ENCODE data around the gene GNA15. TPM values are rescaled to one million over a fixed set of nuclear protein-coding genes. Genes with fewer than 3 reads are reported as not detected.

The GNA15 gene
- total RNA-seq, 6 donors from 2014 or later, result 19.0 to 31.4 (median 28.4) TPM

DNA sequence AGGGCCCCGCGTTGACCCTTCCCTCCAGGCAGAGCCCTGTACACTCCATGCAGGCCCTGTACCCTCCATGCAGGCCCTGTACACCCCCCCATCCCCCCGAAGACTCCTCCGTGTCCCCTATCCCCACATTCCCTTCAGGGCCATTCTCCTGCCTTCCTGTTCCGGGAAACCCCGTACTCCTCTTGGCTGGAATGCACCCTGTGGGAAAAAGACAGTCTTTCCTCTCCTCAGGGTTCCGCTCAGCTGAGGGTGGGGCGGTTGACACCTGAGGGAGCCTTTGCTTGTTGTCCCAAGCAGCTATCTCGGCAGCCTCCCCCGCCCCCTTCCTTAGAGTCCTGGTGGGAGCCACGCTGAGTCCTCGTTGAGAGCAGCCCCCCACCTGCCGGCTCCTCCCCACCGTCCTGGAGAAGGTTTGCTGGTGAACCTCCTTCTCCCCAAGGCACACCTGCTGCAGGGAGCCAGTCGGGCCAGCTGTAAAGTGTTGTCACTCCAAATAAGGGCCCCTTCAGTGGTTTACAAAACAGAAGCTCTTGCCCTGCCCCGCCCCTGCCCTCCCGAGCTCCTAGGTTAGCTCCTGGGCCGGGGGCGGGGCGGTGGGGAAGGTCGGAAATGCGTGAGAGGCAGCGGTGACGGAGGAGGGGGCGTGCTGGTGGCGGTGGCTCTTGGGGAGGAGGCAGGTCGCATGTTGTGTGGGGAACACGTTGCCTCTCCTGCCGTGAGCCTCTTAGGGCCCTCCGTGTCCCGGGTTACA is 40.2 kb upstream of the GNA15 start:
- Histone ChIP-seq H3K36me3 (no peaks in the 10 kb centered on the region), H3K27me3 (peaks cover 0 to 3% (median 1%) of the 10 kb centered on the region in 4 donors), H3K9me3 (no peaks in the 10 kb centered on the region), H3K4me3 (peak overlapping the region; percentile 92 to 96 (median 94)), H3K4me1 (peaks cover 46 to 65% (median 58%) of the 10 kb centered on the region in 4 donors), H3K27ac (peak overlapping the region; percentile 77 to 91 (median 86))
- 8% methylated on average over 24 to 31 of the region's 31 CpGs for WGBS, 2 donors
- DNase-seq, result peak; percentile 63 to 79
- TF ChIP-seq EP300 (IDR thresholded peaks at IDR 0.05) (no peak), POLR2AphosphoS5 (IDR thresholded peaks at IDR 0.05) (peak in 1 of 2 donors; percentile 28), POLR2A (IDR thresholded peaks at IDR 0.05) (peak in 1 of 4 donors; percentile 21)
- ATAC-seq (ENCODE audit: low FRiP score in 2 of 2), result no peak

DNA sequence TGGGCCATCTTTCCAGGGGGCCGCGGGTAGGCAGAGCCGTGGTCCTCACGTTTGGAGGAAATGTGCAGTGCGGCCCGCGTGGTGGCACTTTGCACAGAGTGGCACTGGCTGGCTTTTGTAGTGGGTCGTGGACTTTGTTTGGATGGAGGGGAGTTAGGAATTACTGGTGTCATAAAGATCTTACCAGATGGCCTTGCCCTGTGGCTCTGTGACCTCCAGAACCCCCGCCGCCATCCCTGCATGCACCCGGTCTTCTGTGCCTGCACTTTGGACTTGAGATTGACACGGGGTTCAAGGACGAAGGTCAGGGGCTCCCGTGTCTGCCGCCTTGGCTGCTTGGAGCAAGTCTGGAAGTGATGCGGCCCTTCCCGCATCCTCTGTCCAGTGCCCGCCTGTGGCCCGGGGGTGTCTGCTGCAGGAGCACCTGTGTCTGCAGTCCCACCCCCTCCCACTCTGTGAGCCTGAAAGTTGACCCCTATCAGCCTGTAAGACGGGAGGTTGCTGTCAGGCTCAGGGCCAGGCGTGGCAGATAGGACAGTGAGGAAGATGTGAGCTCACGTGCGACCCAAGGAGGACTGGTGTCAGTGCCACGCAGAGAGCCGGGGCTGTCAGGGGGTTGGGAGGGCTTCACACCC is 39.4 kb upstream of the GNA15 start:
- no peak for TF ChIP-seq EP300 (IDR thresholded peaks at IDR 0.05)
- TF ChIP-seq POLR2A (IDR thresholded peaks at IDR 0.05), result no peak
- TF ChIP-seq, protein P1, sequence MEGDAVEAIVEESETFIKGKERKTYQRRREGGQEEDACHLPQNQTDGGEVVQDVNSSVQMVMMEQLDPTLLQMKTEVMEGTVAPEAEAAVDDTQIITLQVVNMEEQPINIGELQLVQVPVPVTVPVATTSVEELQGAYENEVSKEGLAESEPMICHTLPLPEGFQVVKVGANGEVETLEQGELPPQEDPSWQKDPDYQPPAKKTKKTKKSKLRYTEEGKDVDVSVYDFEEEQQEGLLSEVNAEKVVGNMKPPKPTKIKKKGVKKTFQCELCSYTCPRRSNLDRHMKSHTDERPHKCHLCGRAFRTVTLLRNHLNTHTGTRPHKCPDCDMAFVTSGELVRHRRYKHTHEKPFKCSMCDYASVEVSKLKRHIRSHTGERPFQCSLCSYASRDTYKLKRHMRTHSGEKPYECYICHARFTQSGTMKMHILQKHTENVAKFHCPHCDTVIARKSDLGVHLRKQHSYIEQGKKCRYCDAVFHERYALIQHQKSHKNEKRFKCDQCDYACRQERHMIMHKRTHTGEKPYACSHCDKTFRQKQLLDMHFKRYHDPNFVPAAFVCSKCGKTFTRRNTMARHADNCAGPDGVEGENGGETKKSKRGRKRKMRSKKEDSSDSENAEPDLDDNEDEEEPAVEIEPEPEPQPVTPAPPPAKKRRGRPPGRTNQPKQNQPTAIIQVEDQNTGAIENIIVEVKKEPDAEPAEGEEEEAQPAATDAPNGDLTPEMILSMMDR (IDR thresholded peaks at IDR 0.05), result no peak
- Histone ChIP-seq H3K27me3 (peaks cover 0 to 3% (median 1%) of the 10 kb centered on the region in 4 donors), H3K27ac (peak overlapping the region; percentile 77 to 91 (median 86)), H3K4me3 (peak overlapping the region; percentile 92 to 96 (median 94)), H3K36me3 (no peaks in the 10 kb centered on the region), H3K4me1 (peaks cover 51 to 73% (median 65%) of the 10 kb centered on the region in 4 donors), H3K9me3 (no peaks in the 10 kb centered on the region)
- ATAC-seq (ENCODE audit: low FRiP score in 2 of 2) (no peak), DNase-seq (peak in 1 of 2 donors; percentile 69)
- 25 to 51% methylated on average over 20 to 24 of the region's 25 CpGs for WGBS, 2 donors

DNA sequence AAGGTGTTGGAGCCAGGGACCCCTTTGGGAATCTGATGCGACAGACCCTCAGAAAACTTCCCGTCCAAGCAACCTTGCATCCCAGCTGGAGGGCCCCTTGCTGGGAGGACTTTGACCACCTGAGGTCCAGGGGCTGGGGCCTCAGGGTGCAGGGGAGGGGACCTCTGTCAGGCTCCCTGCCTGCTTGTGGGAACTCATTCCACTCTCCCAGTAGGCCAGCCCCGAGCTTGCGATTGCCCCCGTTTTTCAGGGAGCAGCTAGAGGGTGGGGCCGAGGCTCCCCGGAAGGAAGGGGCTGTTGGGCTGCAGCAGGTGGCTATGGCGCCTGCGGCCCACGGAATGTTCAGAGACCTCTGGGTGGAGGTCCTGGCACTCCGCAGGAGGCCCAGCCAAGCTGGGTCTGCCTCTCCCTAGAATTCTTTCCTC is 38.9 kb upstream of the GNA15 start:
- Histone ChIP-seq H3K27ac (peak overlapping the region; percentile 77 to 91 (median 86)), H3K36me3 (no peaks in the 10 kb centered on the region), H3K9me3 (no peaks in the 10 kb centered on the region), H3K4me3 (peak overlapping the region in 3 of 4 donors; percentile 93 to 96 (median 96)), H3K4me1 (peaks cover 56 to 78% (median 68%) of the 10 kb centered on the region in 4 donors), H3K27me3 (peaks cover 0 to 3% (median 1%) of the 10 kb centered on the region in 4 donors)
- WGBS, 2 donors, result 48% methylated on average over 10 of the region's 11 CpGs; no CpG with 5 or more reads in 1 of the 2 donors
- TF ChIP-seq POLR2AphosphoS5 (IDR thresholded peaks at IDR 0.05) (no peak), EP300 (IDR thresholded peaks at IDR 0.05) (no peak), POLR2A (IDR thresholded peaks at IDR 0.05) (no peak)
- TF ChIP-seq, protein P1 (IDR thresholded peaks at IDR 0.05), result no peak
- peak in 1 of 2 donors; percentile 43 for DNase-seq
- no peak for ATAC-seq (ENCODE audit: low FRiP score in 2 of 2)

DNA sequence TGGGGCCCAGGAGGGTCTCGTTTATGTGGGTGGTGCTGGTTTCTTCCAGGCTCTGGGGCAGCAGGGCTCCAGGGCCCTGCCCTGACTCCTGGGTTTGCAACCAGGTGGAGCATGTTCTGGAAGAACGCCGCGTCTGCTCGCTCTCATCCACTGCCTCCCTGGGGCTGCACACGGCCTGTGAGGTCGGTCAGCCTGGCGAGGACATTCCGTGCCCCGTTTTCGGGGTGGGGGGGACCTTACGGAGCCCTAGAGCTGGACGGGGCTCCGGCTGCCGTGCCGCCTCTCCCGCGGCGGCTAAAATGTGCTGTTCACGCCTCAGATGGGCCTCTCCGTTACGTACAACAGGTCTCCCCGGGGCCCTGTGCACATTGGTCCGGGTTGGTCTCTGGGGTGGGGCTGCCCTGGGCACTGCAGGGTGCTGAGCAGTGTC is 38.4 kb upstream of the GNA15 start:
- WGBS, 2 donors, result 73 to 76% methylated on average over 10 to 23 of the region's 24 CpGs
- peak overlapping the region in 3 of 4 donors; percentile 93 to 96 (median 96) for H3K4me3 ChIP-seq
- H3K36me3 ChIP-seq, result no peaks in the 10 kb centered on the region
- H3K4me1 ChIP-seq, result peaks cover 62 to 84% (median 71%) of the 10 kb centered on the region in 4 donors
- peak overlapping the region; percentile 77 to 91 (median 86) for H3K27ac ChIP-seq
- peak in 1 of 2 donors; percentile 54 for DNase-seq
- ATAC-seq (ENCODE audit: low FRiP score in 2 of 2), result no peak
- H3K27me3 ChIP-seq, result peaks cover 0 to 3% (median 1%) of the 10 kb centered on the region in 4 donors
- TF ChIP-seq EP300 (IDR thresholded peaks at IDR 0.05), result no peak
- H3K9me3 ChIP-seq, result no peaks in the 10 kb centered on the region

DNA sequence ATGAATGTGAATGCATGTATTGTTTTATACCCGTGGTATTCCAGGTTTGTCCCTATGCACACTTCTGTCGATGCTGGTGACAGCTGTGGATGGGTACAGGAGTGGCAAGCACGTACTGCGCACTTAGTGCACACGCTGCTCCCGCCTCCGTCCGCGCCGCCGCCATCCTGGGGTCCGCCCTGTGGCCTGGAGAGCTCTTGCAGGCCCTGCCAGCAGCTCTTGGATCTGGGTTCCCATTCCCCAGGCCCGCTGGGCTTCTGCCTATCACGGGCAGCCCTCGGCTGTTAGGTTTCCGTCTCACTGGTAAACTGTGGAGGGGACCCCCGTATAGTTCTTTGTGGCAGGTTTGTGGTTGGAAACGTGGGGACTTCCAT is 37.7 kb upstream of the GNA15 start:
- Histone ChIP-seq H3K9me3 (no peaks in the 10 kb centered on the region), H3K27ac (peak overlapping the region; percentile 77 to 91 (median 86)), H3K4me3 (peak overlapping the region in 3 of 4 donors; percentile 93 to 96 (median 96)), H3K4me1 (peaks cover 69 to 90% (median 75%) of the 10 kb centered on the region in 4 donors), H3K27me3 (peaks cover 0 to 3% (median 1%) of the 10 kb centered on the region in 4 donors), H3K36me3 (no peaks in the 10 kb centered on the region)
- peak in 1 of 2 donors; percentile 85 for DNase-seq
- 52 to 55% methylated on average over 7 to 18 of the region's 18 CpGs for WGBS, 2 donors
- TF ChIP-seq, protein P1 (IDR thresholded peaks at IDR 0.05), result peak in 3 of 6 experiments; percentile 12 to 26 (median 19)
- no peak for TF ChIP-seq POLR2AphosphoS5 (IDR thresholded peaks at IDR 0.05)
- no peak for ATAC-seq (ENCODE audit: low FRiP score in 2 of 2)
